Hepatocyte (in vitro differentiated cells): ENCODE data around the gene PTCRA. TPM values are rescaled to one million over a fixed set of nuclear protein-coding genes. Genes with fewer than 3 reads are reported as not detected.
"Not testable (repeated sequence)": the region's sequence is repeated elsewhere in the genome, so short reads cannot be mapped to it uniquely, and the experiment has no call there.

Experiments
- DNase-seq: peaks from one replicate; pipeline ENCODE4 v3.0.0-alpha.2; 2016; ENCODE audit warnings: low spot score
- H2AFZ ChIP-seq: fragments of 200-600 bp; sonication (generic); 2 replicates; pipeline ENCODE4 v1.6.0; 2016; ENCODE audit warnings: antibody characterized with exemption, mild to moderate bottlenecking
- H3K27ac ChIP-seq: fragments of 200-600 bp; sonication (generic); 2 replicates; pipeline ENCODE4 v1.5.1; 2016; ENCODE audit warnings: mild to moderate bottlenecking
- H3K27me3 ChIP-seq: fragments of 200-600 bp; sonication (generic); 2 replicates; pipeline ENCODE4 v1.6.1; 2016
- H3K36me3 ChIP-seq: fragments of 200-600 bp; sonication (generic); replicated peaks from 2 replicates; pipeline ENCODE4 v1.5.1; 2016; ENCODE audit warnings: low read depth; ENCODE audit not compliant: insufficient read depth
- H3K4me1 ChIP-seq: fragments of 200-600 bp; sonication (generic); 2 replicates; pipeline ENCODE4 v1.5.1; 2016; ENCODE audit warnings: mild to moderate bottlenecking, moderate library complexity; ENCODE audit not compliant: insufficient read depth
- H3K4me2 ChIP-seq: fragments of 200-600 bp; sonication (generic); 2 replicates; pipeline ENCODE4 v1.6.0; 2016
- H3K4me3 ChIP-seq: fragments of 200-600 bp; sonication (generic); 2 replicates; pipeline ENCODE4 v1.5.1; 2016; ENCODE audit warnings: mild to moderate bottlenecking
- H3K79me2 ChIP-seq: fragments of 200-600 bp; sonication (generic); 2 replicates; pipeline ENCODE4 v1.6.0; 2017; ENCODE audit warnings: mild to moderate bottlenecking
- H3K9me2 ChIP-seq: fragments of 200-600 bp; sonication (generic); replicated peaks from 2 replicates; pipeline ENCODE4 v1.6.0; 2017; ENCODE audit warnings: mild to moderate bottlenecking; ENCODE audit not compliant: insufficient read depth
- H3K9me3 ChIP-seq: fragments of 200-600 bp; sonication (generic); 2 replicates; pipeline ENCODE4 v1.5.1; 2016; ENCODE audit warnings: low read depth, mild to moderate bottlenecking
- H4K20me1 ChIP-seq: fragments of 200-600 bp; sonication (generic); 2 replicates; pipeline ENCODE4 v1.6.0; 2016; ENCODE audit warnings: mild to moderate bottlenecking; ENCODE audit not compliant: insufficient read depth, poor library complexity, severe bottlenecking
- EZH2 ChIP-seq: fragments of 200-600 bp; sonication (generic); IDR thresholded peaks from 2 replicates; pipeline ENCODE4 v1.6.1; 2016; ENCODE audit warnings: antibody characterized with exemption, mild to moderate bottlenecking, borderline replicate concordance
- EZH2phosphoT487 ChIP-seq: fragments of 200-600 bp; sonication (generic); IDR thresholded peaks from one replicate; pipeline ENCODE4 v1.6.1; 2018; ENCODE audit warnings: antibody characterized with exemption, mild to moderate bottlenecking, low read depth, moderate library complexity; ENCODE audit not compliant: unreplicated experiment, severe bottlenecking
- WGBS: methylation state at CpG from one replicate; pipeline ENCODE4 v1.1.6; 2016; ENCODE audit warnings: low lambda C conversion rate; ENCODE audit errors: missing lambda C conversion rate; 5-methylcytosine and 5-hydroxymethylcytosine counted together
- polyA plus RNA-seq: library from polyadenylated mRNA; unstranded; fragments of >200 nt; fragmentation: Nextera tagmentation; extraction: Ambion mirVana; gene quantifications from 2 replicates; pipeline ENCODE4 v1.2.1, GENCODE V29; 2016
- total RNA-seq: library from RNA; depleted of rRNA; stranded (reverse); fragments of >200 nt; gene quantifications from 2 replicates; pipeline ENCODE4 v1.2.3, GENCODE V29; 2014
- TF ChIP-seq, protein P1 (sequence below): fragments of 200-600 bp; sonication (generic); IDR thresholded peaks from 2 replicates; pipeline ENCODE4 v1.5.1; 2016; ENCODE audit warnings: antibody characterized with exemption, mild to moderate bottlenecking; ENCODE audit not compliant: poor library complexity

Gene PTCRA
- total and polyA plus RNA-seq, 2 experiments from 2014 or later, result not detected

DNA sequence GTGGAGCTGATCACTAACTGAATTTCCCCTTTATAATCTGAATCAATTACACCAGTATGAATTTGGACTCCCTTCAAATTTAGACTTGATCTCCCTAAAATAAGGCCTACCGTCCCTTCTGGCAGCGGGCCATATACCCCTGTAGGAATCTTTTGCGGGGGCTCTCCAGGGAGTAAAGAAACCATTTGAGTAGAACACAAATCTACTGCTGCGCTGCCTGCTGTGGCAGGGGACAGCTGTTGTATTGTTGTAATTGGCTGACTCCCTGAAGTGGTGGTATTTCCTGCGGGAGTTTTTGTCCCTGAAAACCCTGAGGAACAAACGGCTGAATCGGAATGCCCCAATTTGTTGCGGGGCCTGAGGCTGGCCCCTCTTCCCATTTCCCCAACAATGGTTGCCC lies 16.0 kb upstream of the PTCRA start:
- no peaks in the 10 kb centered on the region for H3K27me3 ChIP-seq
- TF ChIP-seq EZH2 (no peak), EZH2phosphoT487 (no peak)
- TF ChIP-seq, protein P1, sequence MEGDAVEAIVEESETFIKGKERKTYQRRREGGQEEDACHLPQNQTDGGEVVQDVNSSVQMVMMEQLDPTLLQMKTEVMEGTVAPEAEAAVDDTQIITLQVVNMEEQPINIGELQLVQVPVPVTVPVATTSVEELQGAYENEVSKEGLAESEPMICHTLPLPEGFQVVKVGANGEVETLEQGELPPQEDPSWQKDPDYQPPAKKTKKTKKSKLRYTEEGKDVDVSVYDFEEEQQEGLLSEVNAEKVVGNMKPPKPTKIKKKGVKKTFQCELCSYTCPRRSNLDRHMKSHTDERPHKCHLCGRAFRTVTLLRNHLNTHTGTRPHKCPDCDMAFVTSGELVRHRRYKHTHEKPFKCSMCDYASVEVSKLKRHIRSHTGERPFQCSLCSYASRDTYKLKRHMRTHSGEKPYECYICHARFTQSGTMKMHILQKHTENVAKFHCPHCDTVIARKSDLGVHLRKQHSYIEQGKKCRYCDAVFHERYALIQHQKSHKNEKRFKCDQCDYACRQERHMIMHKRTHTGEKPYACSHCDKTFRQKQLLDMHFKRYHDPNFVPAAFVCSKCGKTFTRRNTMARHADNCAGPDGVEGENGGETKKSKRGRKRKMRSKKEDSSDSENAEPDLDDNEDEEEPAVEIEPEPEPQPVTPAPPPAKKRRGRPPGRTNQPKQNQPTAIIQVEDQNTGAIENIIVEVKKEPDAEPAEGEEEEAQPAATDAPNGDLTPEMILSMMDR, result no peak
- DNase-seq, result no peak
- no peaks in the 10 kb centered on the region for H4K20me1 ChIP-seq
- H3K4me1 ChIP-seq, result peaks cover 15% of the 10 kb centered on the region
- H3K36me3 ChIP-seq, result no peaks in the 10 kb centered on the region
- no peak overlapping the region for H3K4me2 ChIP-seq
- WGBS, result 69% methylated on average over 8 of the region's 8 CpGs
- no peaks in the 10 kb centered on the region for H3K9me2 ChIP-seq
- H2AFZ ChIP-seq, result no peak overlapping the region
- H3K9me3 ChIP-seq, result no peaks in the 10 kb centered on the region
- no peaks in the 10 kb centered on the region for H3K79me2 ChIP-seq
- H3K27ac ChIP-seq, result no peak overlapping the region
- H3K4me3 ChIP-seq, result no peak overlapping the region

DNA sequence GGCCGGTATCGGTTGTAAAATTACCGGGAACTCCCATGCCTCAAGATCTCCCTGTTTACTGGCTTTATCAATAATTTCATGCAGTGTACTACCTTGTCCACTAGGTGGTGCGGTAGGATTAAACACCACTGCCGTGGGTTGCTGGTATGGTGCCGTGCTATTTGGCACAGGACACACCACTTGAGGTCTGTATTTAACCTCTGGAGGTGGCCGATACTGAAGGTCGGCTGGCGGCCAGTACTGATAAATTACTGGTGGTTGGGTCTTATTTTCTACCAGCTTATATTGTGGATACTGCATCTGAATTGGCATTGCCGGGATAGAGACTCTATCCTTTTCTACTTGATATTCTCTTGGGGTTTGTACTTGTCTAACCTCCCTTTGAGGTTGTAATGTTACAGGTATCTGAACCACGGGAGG lies 14.3 kb upstream of the PTCRA start:
- Histone ChIP-seq H3K4me2 (peak overlapping the region; percentile 30), H3K4me3 (no peak overlapping the region)
- TF ChIP-seq, protein P1, result peak; percentile 92
- no peak for TF ChIP-seq EZH2phosphoT487

DNA sequence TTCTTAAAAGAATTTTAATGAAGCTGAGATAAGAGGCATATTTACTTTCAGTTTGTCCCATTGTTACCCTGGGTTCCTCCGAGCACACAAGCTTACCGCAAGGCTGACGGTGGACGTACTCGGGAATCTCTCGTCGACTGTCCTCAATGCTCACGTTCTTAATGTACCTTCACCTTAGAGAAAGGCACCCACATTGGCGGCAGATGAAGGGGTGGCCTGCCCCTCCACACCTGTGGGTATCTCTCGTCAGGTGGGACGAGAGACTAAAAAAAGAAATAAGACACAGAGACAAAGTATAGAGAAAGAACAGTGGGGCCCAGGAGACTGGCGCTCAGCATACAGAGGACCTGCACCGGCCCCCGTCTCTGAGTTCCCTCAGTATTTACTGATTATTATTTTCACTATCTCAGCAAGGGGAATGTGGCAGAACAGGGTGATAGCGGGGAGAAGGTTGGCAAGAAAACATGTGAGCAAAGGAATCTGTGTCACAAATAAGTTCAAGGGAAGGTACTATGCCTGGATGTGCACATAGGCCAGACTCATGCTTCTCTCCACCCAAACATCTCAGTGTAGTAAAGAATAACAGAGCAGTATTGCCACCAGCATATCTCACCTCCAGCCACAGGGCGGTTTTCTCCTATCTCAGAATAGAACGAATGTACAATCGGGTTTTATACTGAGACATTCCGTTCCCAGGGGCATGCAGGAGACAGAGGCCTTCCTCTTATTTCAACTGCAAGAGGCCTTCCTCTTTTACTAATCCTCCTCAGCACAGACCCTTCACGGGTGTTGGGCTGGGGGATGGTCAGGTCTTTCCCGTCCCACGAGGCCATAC lies 13.2 kb upstream of the PTCRA start:
- H3K9me2 ChIP-seq, DNase-seq, H4K20me1 ChIP-seq, H3K36me3 ChIP-seq, H3K9me3 ChIP-seq, H3K4me3 ChIP-seq, H3K27me3 ChIP-seq, H3K79me2 ChIP-seq: not testable (repeated sequence)
- Histone ChIP-seq H2AFZ (peak overlapping the region; percentile 82), H3K4me2 (peak overlapping the region; percentile 34), H3K4me1 (peaks cover 15% of the 10 kb centered on the region), H3K27ac (peak overlapping the region; percentile 95)
- 48% methylated on average over 22 of the region's 22 CpGs for WGBS

More for the DNA sequence above, 14.3 kb upstream of the PTCRA start:
- H3K36me3 ChIP-seq, result no peaks in the 10 kb centered on the region
- peak overlapping the region; percentile 82 for H2AFZ ChIP-seq
- DNase-seq, result peak; percentile 89
- H3K27ac ChIP-seq, result peak overlapping the region; percentile 95
- no peaks in the 10 kb centered on the region for H3K9me3 ChIP-seq
- no peaks in the 10 kb centered on the region for H3K9me2 ChIP-seq
- H3K27me3 ChIP-seq, result no peaks in the 10 kb centered on the region
- no peaks in the 10 kb centered on the region for H4K20me1 ChIP-seq
- no peaks in the 10 kb centered on the region for H3K79me2 ChIP-seq
- peaks cover 15% of the 10 kb centered on the region for H3K4me1 ChIP-seq
- WGBS, result 12% methylated on average over 11 of the region's 11 CpGs

DNA sequence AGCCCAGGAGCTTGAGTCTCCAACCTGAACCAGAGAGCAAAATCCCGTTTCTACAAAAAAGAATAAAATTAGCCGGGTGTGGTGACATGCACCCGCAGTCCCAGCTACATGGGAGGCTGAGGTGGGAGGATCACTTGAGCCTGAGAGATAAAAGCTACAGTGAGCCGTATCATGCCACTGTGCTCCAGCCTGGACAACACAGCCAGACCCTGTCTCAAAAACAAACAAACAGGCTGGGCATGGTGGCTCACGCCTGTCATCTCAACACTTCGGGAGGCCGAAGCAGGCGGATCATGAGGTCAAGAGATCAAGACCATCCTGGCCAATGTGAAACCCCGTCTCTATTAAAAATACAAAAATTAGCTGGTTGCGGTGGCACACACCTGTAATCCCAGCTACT lies 11.4 kb upstream of the PTCRA start:
- H3K36me3 ChIP-seq, result no peaks in the 10 kb centered on the region
- peak overlapping the region; percentile 72 for H3K27ac ChIP-seq
- H3K27me3 ChIP-seq, result no peaks in the 10 kb centered on the region
- H3K4me1 ChIP-seq, result peaks cover 15% of the 10 kb centered on the region
- no peaks in the 10 kb centered on the region for H3K9me2 ChIP-seq
- 86% methylated on average over 10 of the region's 10 CpGs for WGBS
- no peaks in the 10 kb centered on the region for H4K20me1 ChIP-seq
- DNase-seq, result no peak
- no peaks in the 10 kb centered on the region for H3K79me2 ChIP-seq
- H2AFZ ChIP-seq, result no peak overlapping the region
- no peaks in the 10 kb centered on the region for H3K9me3 ChIP-seq
- no peak overlapping the region for H3K4me2 ChIP-seq
- no peak overlapping the region for H3K4me3 ChIP-seq
- TF ChIP-seq, protein P1, result no peak
- no peak for TF ChIP-seq EZH2
- TF ChIP-seq EZH2phosphoT487, result no peak
